Mesenchymal stem cell (in vitro differentiated cells and primary cell): ENCODE results near the gene DLGAP5.

ENCODE experiments used
- DNase-seq: peaks from one replicate; pipeline ENCODE4 v3.0.0-alpha.2; 2013
- H2AFZ ChIP-seq: one replicate; pipeline ENCODE4 v1.6.1; 2013; ENCODE audit warnings: low read depth, mild to moderate bottlenecking, control low read depth, inconsistent platforms, low read length, moderate library complexity
- H2AK5ac ChIP-seq: 2 replicates; pipeline ENCODE4 v1.6.1; 2013; ENCODE audit warnings: low read length, moderate library complexity, mild to moderate bottlenecking, inconsistent platforms; ENCODE audit not compliant: severe bottlenecking
- H2BK120ac ChIP-seq: one replicate; pipeline ENCODE4 v1.6.1; 2013; ENCODE audit warnings: low read depth, mild to moderate bottlenecking, inconsistent platforms, low read length, moderate library complexity
- H2BK12ac ChIP-seq, 2 experiments: one replicate each; pipeline ENCODE4 v1.6.1; 2013; ENCODE audit warnings: inconsistent platforms in 2 of 2, low read length in 2 of 2, mild to moderate bottlenecking in 2 of 2, moderate library complexity in 2 of 2, control low read depth in 1 of 2
- H2BK15ac ChIP-seq: one replicate; pipeline ENCODE4 v1.6.1; 2013; ENCODE audit warnings: mild to moderate bottlenecking, low read depth, inconsistent platforms; ENCODE audit not compliant: poor library complexity, severe bottlenecking
- H2BK5ac ChIP-seq: 2 replicates; pipeline ENCODE4 v1.6.1; 2013; ENCODE audit warnings: low read depth, mild to moderate bottlenecking, low read length, control low read depth, inconsistent platforms; ENCODE audit not compliant: poor library complexity, severe bottlenecking
- H3K14ac ChIP-seq, 2 experiments: one replicate each; pipeline ENCODE4 v1.6.1; 2013; ENCODE audit warnings: inconsistent platforms in 2 of 2, low read length in 2 of 2, control low read depth in 1 of 2, mild to moderate bottlenecking in 1 of 2, moderate library complexity in 1 of 2
- H3K18ac ChIP-seq, 2 experiments: one replicate each; pipeline ENCODE4 v1.6.1; 2013; ENCODE audit warnings: inconsistent platforms in 2 of 2, low read length in 2 of 2, control low read depth in 1 of 2, low read depth in 1 of 2, mild to moderate bottlenecking in 1 of 2
- H3K23ac ChIP-seq, 2 experiments: one replicate each; pipeline ENCODE4 v1.6.1; 2013; ENCODE audit warnings: inconsistent platforms in 2 of 2, low read length in 2 of 2, mild to moderate bottlenecking in 2 of 2, moderate library complexity in 2 of 2, control low read depth in 1 of 2
- H3K27ac ChIP-seq: 2 replicates; pipeline ENCODE4 v1.5.1; 2013; ENCODE audit warnings: mild to moderate bottlenecking, moderate library complexity, low read length, control low read depth, inconsistent platforms; ENCODE audit not compliant: poor library complexity, severe bottlenecking
- H3K27me3 ChIP-seq, 2 experiments: 2 replicates each; pipeline versions ENCODE4 v1.6.1 to v1.7.0; 2013; ENCODE audit warnings: low read length in 2 of 2, mild to moderate bottlenecking in 2 of 2, moderate library complexity in 2 of 2, control low read depth in 1 of 2, inconsistent platforms in 1 of 2; ENCODE audit not compliant: control insufficient read depth in 1 of 2, insufficient read depth in 1 of 2
- H3K36me3 ChIP-seq, 2 experiments: 2 replicates each; pipeline versions ENCODE4 v1.6.1 to v1.7.0; 2013; ENCODE audit warnings: low read length in 2 of 2, control low read depth in 1 of 2, inconsistent platforms in 1 of 2, low read depth in 1 of 2, mild to moderate bottlenecking in 1 of 2; ENCODE audit not compliant: insufficient read depth in 2 of 2, control insufficient read depth in 1 of 2
- H3K4ac ChIP-seq, 2 experiments: one replicate each; pipeline ENCODE4 v1.6.1; 2013; ENCODE audit warnings: inconsistent platforms in 2 of 2, low read length in 2 of 2, mild to moderate bottlenecking in 2 of 2, moderate library complexity in 2 of 2, control low read depth in 1 of 2, low read depth in 1 of 2
- H3K4me1 ChIP-seq: 2 replicates; pipeline ENCODE4 v1.6.1; 2013; ENCODE audit warnings: low read depth, low read length, control low read depth; ENCODE audit not compliant: control insufficient read depth, insufficient read depth
- H3K4me2 ChIP-seq: 2 replicates; pipeline ENCODE4 v1.6.1; 2013; ENCODE audit warnings: low read length, mild to moderate bottlenecking, inconsistent platforms; ENCODE audit not compliant: poor library complexity, severe bottlenecking
- H3K4me3 ChIP-seq, 2 experiments: 2 replicates each; pipeline versions ENCODE4 v1.5.1 to v1.7.0; 2013; ENCODE audit warnings: low read length in 2 of 2, mild to moderate bottlenecking in 2 of 2, control low read depth in 1 of 2, low read depth in 1 of 2; ENCODE audit not compliant: insufficient read depth in 1 of 2
- H3K79me1 ChIP-seq: replicated peaks from 2 replicates; pipeline ENCODE4 v1.6.1; 2013; ENCODE audit warnings: mild to moderate bottlenecking, control low read depth, low read length, inconsistent platforms; ENCODE audit not compliant: poor library complexity, severe bottlenecking
- H3K9ac ChIP-seq: 2 replicates; pipeline ENCODE4 v1.7.0; 2013; ENCODE audit warnings: mild to moderate bottlenecking, low read length, moderate library complexity
- H3K9me3 ChIP-seq: 2 replicates; pipeline ENCODE4 v1.7.0; 2013; ENCODE audit warnings: mild to moderate bottlenecking, low read length; ENCODE audit not compliant: control insufficient read depth
- H4K8ac ChIP-seq: one replicate; pipeline ENCODE4 v1.6.1; 2013; ENCODE audit warnings: inconsistent platforms, mild to moderate bottlenecking, low read length, moderate library complexity
- H4K91ac ChIP-seq: one replicate; pipeline ENCODE4 v1.6.1; 2013; ENCODE audit warnings: mild to moderate bottlenecking, low read length, inconsistent platforms
- WGBS: methylation state at CpG from one replicate; pipeline ENCODE4 v1.1.7; 2013; ENCODE audit warnings: mixed read lengths; 5-methylcytosine and 5-hydroxymethylcytosine counted together

Gene DLGAP5

DNA sequence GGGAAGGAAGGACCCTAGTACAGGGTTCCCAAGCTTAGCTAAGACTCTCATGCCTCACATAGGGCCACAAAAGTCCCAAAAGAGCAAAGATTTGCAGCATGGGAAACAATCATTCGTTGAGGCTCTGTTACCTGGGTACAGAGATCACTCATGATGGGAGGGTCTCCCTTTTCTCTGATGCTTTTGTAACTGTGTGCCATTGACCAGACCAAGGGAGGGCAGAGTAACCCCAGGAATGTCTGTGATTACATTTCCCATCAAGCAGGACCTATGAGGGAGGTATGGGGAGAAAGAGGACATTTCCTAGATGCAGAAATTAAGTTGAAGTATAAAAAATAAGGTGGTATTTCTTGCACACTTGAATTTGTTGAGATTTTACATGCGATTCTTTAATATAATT, 16.4 kb upstream of the DLGAP5 start:
- DNase-seq, result no peak
- H3K4me2 ChIP-seq, result no peak overlapping the region
- no peak overlapping the region for H3K4me3 ChIP-seq
- H2BK5ac ChIP-seq, result no peak overlapping the region
- no peak overlapping the region for H4K91ac ChIP-seq
- no peaks in the 10 kb centered on the region for H3K27me3 ChIP-seq
- WGBS, result 79% methylated on average over 1 of the region's 2 CpGs
- H3K9ac ChIP-seq, result no peak overlapping the region
- no peak overlapping the region for H2BK12ac ChIP-seq
- no peak overlapping the region for H2AK5ac ChIP-seq
- no peak overlapping the region for H3K23ac ChIP-seq
- H3K18ac ChIP-seq, result no peak overlapping the region
- H2BK120ac ChIP-seq, result no peak overlapping the region
- no peaks in the 10 kb centered on the region for H3K4me1 ChIP-seq
- no peak overlapping the region for H2AFZ ChIP-seq
- H4K8ac ChIP-seq, result no peak overlapping the region
- H3K79me1 ChIP-seq, result no peaks in the 10 kb centered on the region
- no peak overlapping the region for H3K14ac ChIP-seq
- H3K9me3 ChIP-seq, result no peaks in the 10 kb centered on the region
- no peaks in the 10 kb centered on the region for H3K36me3 ChIP-seq
- no peak overlapping the region for H2BK15ac ChIP-seq
- H3K27ac ChIP-seq, result no peak overlapping the region
- H3K4ac ChIP-seq, result no peak overlapping the region

DNA sequence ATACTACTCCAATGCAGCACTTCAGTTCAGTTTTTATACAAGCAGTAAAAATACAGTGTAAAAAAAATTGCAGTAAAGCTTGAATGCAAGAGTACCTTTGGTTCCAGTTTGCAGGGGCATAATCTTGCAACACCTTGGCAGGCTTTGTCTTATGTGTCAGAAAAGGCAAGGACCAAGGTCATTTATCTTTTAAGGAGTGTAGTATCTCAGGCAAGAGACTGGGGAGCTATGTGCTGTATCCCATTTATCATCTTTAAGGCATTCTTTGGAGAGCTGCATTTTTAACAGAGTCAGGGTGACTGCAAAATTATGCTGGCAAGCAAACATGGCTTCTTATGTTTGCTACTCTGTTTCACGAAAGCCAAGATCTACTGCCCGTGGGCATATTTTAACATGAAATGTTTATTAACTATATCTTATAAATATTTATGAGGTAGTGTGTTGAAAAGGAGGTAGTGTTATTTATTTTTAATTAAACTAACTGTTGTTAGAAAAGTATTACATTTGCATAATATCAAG, 14.8 kb upstream of the DLGAP5 start:
- no peak for DNase-seq
- no peaks in the 10 kb centered on the region for H3K36me3 ChIP-seq
- no peak overlapping the region for H4K8ac ChIP-seq
- H3K23ac ChIP-seq, result no peak overlapping the region
- H3K9ac ChIP-seq, result no peak overlapping the region
- H3K14ac ChIP-seq, result no peak overlapping the region
- no peak overlapping the region for H2BK120ac ChIP-seq
- H2BK5ac ChIP-seq, result no peak overlapping the region
- no peaks in the 10 kb centered on the region for H3K79me1 ChIP-seq
- WGBS, result no CpG with 5 or more reads among the region's 2 CpGs
- H3K9me3 ChIP-seq, result no peaks in the 10 kb centered on the region
- H3K4me3 ChIP-seq, result no peak overlapping the region
- no peak overlapping the region for H3K18ac ChIP-seq
- no peaks in the 10 kb centered on the region for H3K27me3 ChIP-seq
- no peak overlapping the region for H2BK12ac ChIP-seq
- no peak overlapping the region for H2AK5ac ChIP-seq
- no peak overlapping the region for H3K4ac ChIP-seq
- H2BK15ac ChIP-seq, result no peak overlapping the region
- H2AFZ ChIP-seq, result no peak overlapping the region
- no peak overlapping the region for H3K4me2 ChIP-seq
- H4K91ac ChIP-seq, result no peak overlapping the region
- H3K27ac ChIP-seq, result no peak overlapping the region
- H3K4me1 ChIP-seq, result peaks cover 1% of the 10 kb centered on the region

DNA sequence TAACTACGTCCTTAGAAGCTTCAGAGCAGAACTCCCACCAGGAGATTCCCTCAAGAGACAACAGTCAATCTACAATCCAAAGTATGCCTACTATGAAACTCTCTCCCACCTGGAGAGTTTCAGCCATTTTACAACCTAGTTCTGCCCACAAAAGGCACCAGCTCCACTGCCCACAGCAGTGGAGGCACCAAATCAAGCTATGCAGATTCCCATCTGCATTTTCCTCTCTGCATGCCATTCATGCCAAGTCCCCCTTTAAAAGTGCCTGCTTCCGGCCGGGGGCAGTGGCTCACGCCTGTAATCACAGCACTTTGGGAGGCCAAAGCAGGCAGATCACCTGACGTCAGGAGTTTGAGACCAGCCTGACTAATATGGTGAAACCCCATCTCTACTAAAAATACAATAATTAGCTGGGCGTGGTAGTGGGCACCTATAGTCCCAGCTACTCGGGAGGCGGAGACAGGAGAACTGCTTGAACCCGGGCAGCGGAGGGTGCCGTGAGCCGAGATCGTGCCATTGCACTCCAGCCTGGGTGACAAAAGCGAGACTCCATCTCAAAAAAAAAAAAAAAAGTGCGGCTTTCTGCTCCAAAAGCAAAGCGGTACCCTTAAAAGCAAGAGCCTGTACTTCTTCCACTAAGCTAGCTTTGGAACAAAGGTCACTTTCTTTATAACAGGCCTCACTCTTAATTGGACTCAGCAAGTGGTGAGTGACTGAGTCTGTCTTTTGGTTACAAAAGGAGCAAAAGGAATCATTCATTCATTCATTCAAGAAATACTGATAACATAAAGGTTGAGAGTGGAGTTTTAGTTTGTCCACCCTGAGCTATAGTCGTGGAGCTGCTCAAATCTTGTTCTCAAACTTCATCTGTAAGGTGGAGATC, 10.1 kb upstream of the DLGAP5 start:
- Histone ChIP-seq H2AK5ac (no peak overlapping the region), H3K9ac (no peak overlapping the region), H4K91ac (no peak overlapping the region), H3K79me1 (no peaks in the 10 kb centered on the region), H3K23ac (no peak overlapping the region), H3K27me3 (no peaks in the 10 kb centered on the region), H3K18ac (no peak overlapping the region), H2BK5ac (no peak overlapping the region), H3K4me3 (no peak overlapping the region), H3K9me3 (no peaks in the 10 kb centered on the region), H3K27ac (peak overlapping the region; percentile 34), H3K4me2 (no peak overlapping the region), H3K4me1 (peaks cover 4% of the 10 kb centered on the region), H2BK15ac (no peak overlapping the region), H3K14ac (no peak overlapping the region), H4K8ac (peak overlapping the region; percentile 12), H2BK12ac (no peak overlapping the region), H2BK120ac (no peak overlapping the region), H2AFZ (no peak overlapping the region), H3K4ac (no peak overlapping the region), H3K36me3 (no peaks in the 10 kb centered on the region)
- 85% methylated on average over 14 of the region's 17 CpGs for WGBS
- DNase-seq, result no peak

DNA sequence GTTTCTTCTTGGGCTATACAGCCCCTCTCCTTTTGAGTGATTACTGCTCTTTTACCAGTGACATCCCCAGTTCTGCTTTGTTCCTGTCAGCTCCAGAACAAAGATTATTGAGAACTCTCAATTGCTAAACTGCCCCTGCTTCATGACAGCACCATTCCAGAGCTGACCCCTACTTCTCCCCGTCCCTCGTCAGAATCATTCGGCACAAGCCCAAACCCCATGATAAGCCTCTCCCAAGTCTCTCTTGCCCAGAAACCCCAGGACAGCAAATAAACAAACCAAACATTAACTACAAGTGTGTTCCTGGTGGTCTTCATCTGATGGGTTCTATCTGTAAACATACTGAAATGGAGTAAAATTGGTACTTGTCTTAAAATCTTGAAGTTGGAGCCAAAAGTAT, 9.3 kb upstream of the DLGAP5 start:
- H4K8ac ChIP-seq, result no peak overlapping the region
- H2BK12ac ChIP-seq, result no peak overlapping the region

More for the DNA sequence above, 9.3 kb upstream of the DLGAP5 start:
- no peak overlapping the region for H3K18ac ChIP-seq
- no peak overlapping the region for H3K14ac ChIP-seq
- no peak overlapping the region for H2BK5ac ChIP-seq
- H3K27me3 ChIP-seq, result no peaks in the 10 kb centered on the region
- no peak overlapping the region for H2AFZ ChIP-seq
- WGBS, result 64% methylated on average over 3 of the region's 3 CpGs
- no peak overlapping the region for H3K9ac ChIP-seq
- no peak overlapping the region for H3K23ac ChIP-seq
- no peak overlapping the region for H3K4ac ChIP-seq
- no peak overlapping the region for H3K4me3 ChIP-seq
- H3K36me3 ChIP-seq, result no peaks in the 10 kb centered on the region
- H2AK5ac ChIP-seq, result no peak overlapping the region
- DNase-seq, result no peak
- H2BK120ac ChIP-seq, result no peak overlapping the region
- H3K4me1 ChIP-seq, result peaks cover 4% of the 10 kb centered on the region
- H3K79me1 ChIP-seq, result no peaks in the 10 kb centered on the region
- no peak overlapping the region for H2BK15ac ChIP-seq
- H3K9me3 ChIP-seq, result no peaks in the 10 kb centered on the region
- no peak overlapping the region for H3K27ac ChIP-seq
- no peak overlapping the region for H4K91ac ChIP-seq
- no peak overlapping the region for H3K4me2 ChIP-seq
